Neural progenitor cell (in vitro differentiated cells): ENCODE measurements around the gene CHRM3. TPM values are rescaled to one million over a fixed set of nuclear protein-coding genes. Genes with fewer than 3 reads are reported as not detected.

Experiments used
- DNase-seq: peaks from one replicate; pipeline ENCODE4 v3.0.0-alpha.2; 2016; ENCODE audit warnings: low spot score
- H2AFZ ChIP-seq: fragments of 200-600 bp; sonication (generic); replicated peaks from 2 replicates; pipeline ENCODE4 v1.6.1; 2016; ENCODE audit warnings: antibody characterized with exemption
- H3F3A ChIP-seq: fragments of 200-600 bp; sonication (generic); 2 replicates; pipeline ENCODE4 v1.6.1; 2016; ENCODE audit warnings: antibody characterized with exemption, low read depth
- H3K27ac ChIP-seq: fragments of 200-600 bp; sonication (generic); 2 replicates; pipeline ENCODE4 v1.5.1; 2016; ENCODE audit warnings: mild to moderate bottlenecking
- H3K27me3 ChIP-seq: fragments of 200-600 bp; sonication (generic); 2 replicates; pipeline ENCODE4 v1.6.1; 2016; ENCODE audit warnings: mild to moderate bottlenecking, moderate library complexity
- H3K36me3 ChIP-seq: fragments of 200-600 bp; sonication (generic); 2 replicates; pipeline ENCODE4 v1.5.1; 2016
- H3K4me1 ChIP-seq: fragments of 200-600 bp; sonication (generic); 2 replicates; pipeline ENCODE4 v1.6.1; 2016; ENCODE audit warnings: mixed run types
- H3K4me2 ChIP-seq: fragments of 200-600 bp; sonication (generic); 2 replicates; pipeline ENCODE4 v1.6.1; 2016
- H3K4me3 ChIP-seq: fragments of 200-600 bp; sonication (generic); 2 replicates; pipeline ENCODE4 v1.5.1; 2016
- H3K79me2 ChIP-seq: fragments of 200-600 bp; sonication (generic); 2 replicates; pipeline ENCODE4 v1.6.1; 2016; ENCODE audit warnings: low read depth
- H3K9ac ChIP-seq: fragments of 200-600 bp; sonication (generic); 2 replicates; pipeline ENCODE4 v1.6.1; 2016
- H3K9me3 ChIP-seq: fragments of 200-600 bp; sonication (generic); 2 replicates; pipeline ENCODE4 v1.5.1; 2016; ENCODE audit warnings: low read depth
- H4K20me1 ChIP-seq: fragments of 200-600 bp; sonication (generic); 2 replicates; pipeline ENCODE4 v1.6.1; 2016; ENCODE audit warnings: low read depth
- H3K27ac Mint-ChIP-seq: 3 replicates; pipeline ENCODE4 v1.8.0; 2021; ENCODE audit warnings: mixed read lengths
- H3K27me3 Mint-ChIP-seq: 2 replicates; pipeline ENCODE4 v1.8.0; 2022; ENCODE audit warnings: low read depth, mild to moderate bottlenecking, inconsistent platforms, moderate library complexity, mixed read lengths; ENCODE audit not compliant: insufficient read depth
- H3K36me3 Mint-ChIP-seq: 3 replicates; pipeline ENCODE4 v1.8.0; 2021; ENCODE audit warnings: mixed read lengths
- H3K4me1 Mint-ChIP-seq: 3 replicates; pipeline ENCODE4 v1.8.0; 2021; ENCODE audit warnings: mixed read lengths
- H3K4me3 Mint-ChIP-seq: 3 replicates; pipeline ENCODE4 v1.8.0; 2021; ENCODE audit warnings: mild to moderate bottlenecking, moderate library complexity, mixed read lengths
- H3K9me3 Mint-ChIP-seq: 3 replicates; pipeline ENCODE4 v1.8.0; 2020; ENCODE audit warnings: mixed read lengths
- EZH2 ChIP-seq: fragments of 200-600 bp; sonication (generic); IDR thresholded peaks from 2 replicates; pipeline ENCODE4 v1.6.1; 2017; ENCODE audit warnings: antibody characterized with exemption, mild to moderate bottlenecking, moderate library complexity
- EZH2phosphoT487 ChIP-seq: fragments of 200-600 bp; sonication (generic); IDR thresholded peaks from 2 replicates; pipeline ENCODE4 v1.6.1; 2017; ENCODE audit warnings: antibody characterized with exemption
- total RNA-seq: library from RNA; depleted of rRNA; stranded (reverse); fragments of >200 nt; gene quantifications from 2 replicates; pipeline ENCODE4 v1.2.3, GENCODE V29; 2015; ENCODE audit warnings: low replicate concordance

CHRM3 gene
- total RNA-seq, 1 donor from 2014 or later: 4.5 TPM

DNA sequence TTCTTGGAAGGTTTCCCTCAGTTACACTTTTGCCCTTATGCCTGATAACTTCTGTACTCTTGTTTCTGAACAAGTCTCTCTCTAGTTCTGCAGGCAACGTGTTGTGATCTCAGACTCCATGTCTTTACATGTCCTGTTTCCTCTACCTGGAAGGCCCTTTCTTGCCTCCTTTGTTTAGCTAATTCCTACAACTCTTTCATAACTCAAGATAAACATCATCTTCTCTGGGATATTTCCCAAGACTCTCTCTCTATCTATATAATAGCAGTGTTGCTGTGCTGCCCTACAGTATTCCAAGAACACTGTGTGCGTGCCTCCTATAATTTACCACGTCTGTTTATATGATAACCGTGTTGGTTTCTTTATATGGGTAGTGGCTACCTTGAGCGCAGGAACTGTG is 47.8 kb downstream of the CHRM3 start:
- H3F3A ChIP-seq: no peaks in the 10 kb centered on the region
- no peak overlapping the region for H3K9ac ChIP-seq
- no peak overlapping the region for H2AFZ ChIP-seq
- H3K79me2 ChIP-seq: no peaks in the 10 kb centered on the region
- H3K4me1 ChIP-seq: no peaks in the 10 kb centered on the region
- Mint-ChIP-seq H3K9me3 (peaks cover under 1% of the 10 kb centered on the region), H3K4me3 (no peak overlapping the region), H3K4me1 (no peaks in the 10 kb centered on the region), H3K36me3 (no peaks in the 10 kb centered on the region), H3K27me3 (no peaks in the 10 kb centered on the region), H3K27ac (no peak overlapping the region)
- no peaks in the 10 kb centered on the region for H4K20me1 ChIP-seq
- H3K27ac ChIP-seq: no peak overlapping the region
- H3K27me3 ChIP-seq: no peaks in the 10 kb centered on the region
- no peaks in the 10 kb centered on the region for H3K9me3 ChIP-seq
- TF ChIP-seq EZH2: no peak
- TF ChIP-seq EZH2phosphoT487: no peak
- no peaks in the 10 kb centered on the region for H3K36me3 ChIP-seq
- no peak overlapping the region for H3K4me2 ChIP-seq
- H3K4me3 ChIP-seq: no peak overlapping the region
- no peak for DNase-seq
